GM19463 (cell line): Measurements from ENCODE around the gene MTR.

Experiments used
- ATAC-seq: cut with Tn5 transposase; IDR thresholded peaks from one replicate; pipeline ENCODE4 v1.9.1; 2021; ENCODE audit warnings: mild to moderate bottlenecking, moderate library complexity; ENCODE audit not compliant: unreplicated experiment

Gene MTR

GRCh38 chr1:236948996-236949395 lies 153.9 kb downstream of the MTR start:
- ATAC-seq = no peak

GRCh38 chr1:236950365-236950764 lies 155.3 kb downstream of the MTR start:
- no peak for ATAC-seq

GRCh38 chr1:236951672-236952071 lies 156.6 kb downstream of the MTR start:
- no peak for ATAC-seq

- ATAC-seq = no peak
These were observed 157.3 kb downstream of the MTR start for GRCh38 chr1:236952246-236953003.

DNA sequence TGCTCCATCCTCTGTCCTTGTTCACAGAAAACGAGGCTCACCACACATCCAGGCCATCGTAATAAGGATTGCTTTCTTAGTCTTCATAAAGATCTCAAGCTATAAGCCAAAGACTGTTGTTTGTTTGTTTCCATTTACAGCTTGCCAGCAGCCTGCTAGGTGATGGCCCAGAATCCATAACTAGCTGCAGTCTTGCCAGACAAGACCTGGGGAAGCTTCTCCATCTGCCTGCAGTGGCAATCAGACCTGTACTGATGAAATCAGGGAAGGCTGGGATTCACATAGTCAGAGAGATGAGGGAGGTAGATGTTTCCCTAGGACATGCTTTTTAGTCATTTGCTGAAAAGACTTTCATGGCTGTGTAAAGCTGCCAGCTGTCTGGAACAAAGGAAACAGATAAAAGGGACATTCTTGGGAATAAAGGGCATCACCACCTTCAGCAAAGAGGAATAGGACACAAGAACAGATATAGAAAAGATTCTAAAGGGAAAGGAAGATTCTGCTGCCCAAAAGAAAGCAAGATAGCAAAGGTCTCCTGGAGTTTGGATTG lies 158.1 kb downstream of the MTR start:
- ATAC-seq = no peak
